ENCODE measurements around the gene PCSK1N. TPM values are rescaled to one million over a fixed set of nuclear protein-coding genes. Genes with fewer than 3 reads are reported as not detected.

Gene PCSK1N
- total RNA-seq, 3 donors from 2014 or later (not counting 1 experiment from before 2014, with no cell fraction given) = 0.35 to 0.89 TPM; not detected in 1

GRCh38 chrX:48798318-48798717 is 37.1 kb downstream of the PCSK1N start:
- H3K36me3 Mint-ChIP-seq = no peaks in the 10 kb centered on the region
- no peak for TF ChIP-seq CTCF (IDR thresholded peaks at IDR 0.05)
- H3K36me3 ChIP-seq (ENCODE audit: control insufficient read depth, insufficient read depth, low read length) = no peaks in the 10 kb centered on the region
- H3K9me3 ChIP-seq (ENCODE audit: control insufficient read depth, insufficient read depth, low read length) = no peaks in the 10 kb centered on the region
- no peaks in the 10 kb centered on the region for H3K27me3 ChIP-seq (ENCODE audit: control insufficient read depth, insufficient read depth, low read length)
- no peak overlapping the region for H3K27ac Mint-ChIP-seq
- H3K4me3 Mint-ChIP-seq = no peak overlapping the region
- DNase-seq = no peak
- intact Hi-C loops (cut with micrococcal nuclease) = no loop called here
- H3K4me3 ChIP-seq (ENCODE audit: low read length) = no peak overlapping the region
- no peak for ATAC-seq
- no peak overlapping the region for H3K27ac ChIP-seq (ENCODE audit: low read length)
- H3K27me3 Mint-ChIP-seq (ENCODE audit: low read depth in 2 of 2) = no peaks in the 10 kb centered on the region
- 86% methylated on average over 2 of the region's 2 CpGs for WGBS (ENCODE audit: insufficient coverage)
- H3K4me1 ChIP-seq (ENCODE audit: control insufficient read depth, insufficient read depth, low read length) = peaks cover 16% of the 10 kb centered on the region
- no peaks in the 10 kb centered on the region for H3K9me3 Mint-ChIP-seq
- peaks cover 0 to 21% of the 10 kb centered on the region in 2 donors for H3K4me1 Mint-ChIP-seq

GRCh38 chrX:48794911-48795515 is 40.4 kb downstream of the PCSK1N start:
- ATAC-seq (no peak), DNase-seq (no peak)
- TF ChIP-seq CTCF (IDR thresholded peaks at IDR 0.05) = no peak
- Mint-ChIP-seq H3K27ac (no peak overlapping the region), H3K36me3 (no peaks in the 10 kb centered on the region), H3K4me3 (no peak overlapping the region), H3K27me3 (ENCODE audit: low read depth in 2 of 2) (no peaks in the 10 kb centered on the region), H3K9me3 (no peaks in the 10 kb centered on the region), H3K4me1 (peaks cover 0 to 4% of the 10 kb centered on the region in 2 donors)
- H3K27ac ChIP-seq (ENCODE audit: low read length) = no peak overlapping the region
- intact Hi-C loops (cut with micrococcal nuclease) = no loop called here
- H3K4me3 ChIP-seq (ENCODE audit: low read length) = no peak overlapping the region
- no peaks in the 10 kb centered on the region for H3K27me3 ChIP-seq (ENCODE audit: control insufficient read depth, insufficient read depth, low read length)
- peaks cover under 1% of the 10 kb centered on the region for H3K4me1 ChIP-seq (ENCODE audit: control insufficient read depth, insufficient read depth, low read length)
- 96% methylated on average over 7 of the region's 8 CpGs for WGBS (ENCODE audit: insufficient coverage)
- no peaks in the 10 kb centered on the region for H3K36me3 ChIP-seq (ENCODE audit: control insufficient read depth, insufficient read depth, low read length)
- no peaks in the 10 kb centered on the region for H3K9me3 ChIP-seq (ENCODE audit: control insufficient read depth, insufficient read depth, low read length)

GRCh38 chrX:48794340-48794910 is 41.0 kb downstream of the PCSK1N start:
- WGBS (ENCODE audit: insufficient coverage) = 88% methylated on average over 12 of the region's 12 CpGs
- H3K36me3 Mint-ChIP-seq = no peaks in the 10 kb centered on the region
- Histone ChIP-seq H3K4me3 (ENCODE audit: low read length) (no peak overlapping the region), H3K4me1 (ENCODE audit: control insufficient read depth, insufficient read depth, low read length) (peaks cover 6% of the 10 kb centered on the region), H3K36me3 (ENCODE audit: control insufficient read depth, insufficient read depth, low read length) (no peaks in the 10 kb centered on the region), H3K9me3 (ENCODE audit: control insufficient read depth, insufficient read depth, low read length) (no peaks in the 10 kb centered on the region), H3K27me3 (ENCODE audit: control insufficient read depth, insufficient read depth, low read length) (no peaks in the 10 kb centered on the region), H3K27ac (ENCODE audit: low read length) (no peak overlapping the region)
- no peak for TF ChIP-seq CTCF (IDR thresholded peaks at IDR 0.05)
- DNase-seq (no peak), ATAC-seq (no peak)
- no peak overlapping the region for H3K27ac Mint-ChIP-seq
- H3K4me1 Mint-ChIP-seq = peaks cover 0 to 10% of the 10 kb centered on the region in 2 donors
- no peak overlapping the region for H3K4me3 Mint-ChIP-seq
- H3K9me3 Mint-ChIP-seq = no peaks in the 10 kb centered on the region
- intact Hi-C loops (cut with micrococcal nuclease) = no loop called here
- H3K27me3 Mint-ChIP-seq (ENCODE audit: low read depth in 2 of 2) = no peaks in the 10 kb centered on the region

- Histone ChIP-seq H3K27me3 (ENCODE audit: control insufficient read depth, insufficient read depth, low read length) (no peaks in the 10 kb centered on the region), H3K9me3 (ENCODE audit: control insufficient read depth, insufficient read depth, low read length) (no peaks in the 10 kb centered on the region), H3K4me1 (ENCODE audit: control insufficient read depth, insufficient read depth, low read length) (peaks cover 8% of the 10 kb centered on the region), H3K36me3 (ENCODE audit: control insufficient read depth, insufficient read depth, low read length) (no peaks in the 10 kb centered on the region), H3K27ac (ENCODE audit: low read length) (no peak overlapping the region), H3K4me3 (ENCODE audit: low read length) (no peak overlapping the region)
- intact Hi-C loops (cut with micrococcal nuclease) = no loop called here
- H3K27me3 Mint-ChIP-seq (ENCODE audit: low read depth in 2 of 2) = no peaks in the 10 kb centered on the region
- DNase-seq = no peak
- TF ChIP-seq CTCF (IDR thresholded peaks at IDR 0.05) = no peak
- no peak overlapping the region for H3K27ac Mint-ChIP-seq
- H3K36me3 Mint-ChIP-seq = no peaks in the 10 kb centered on the region
- 94% methylated on average over 3 of the region's 4 CpGs for WGBS (ENCODE audit: insufficient coverage)
- no peak for ATAC-seq
- H3K9me3 Mint-ChIP-seq = no peaks in the 10 kb centered on the region
- no peak overlapping the region for H3K4me3 Mint-ChIP-seq
- peaks cover 0 to 15% of the 10 kb centered on the region in 2 donors for H3K4me1 Mint-ChIP-seq
Observed at GRCh38 chrX:48793935-48794334, 41.5 kb downstream of the PCSK1N start.
